GM12864 (cell line): ENCODE results near the gene CCDC201.

ENCODE experiments used
- DNase-seq: peaks from one replicate; pipeline ENCODE4 v3.0.0-alpha.2; 2011; ENCODE audit warnings: low read depth
- H3K4me3 ChIP-seq: 2 replicates; pipeline ENCODE4 v1.5.1; 2011; ENCODE audit warnings: mild to moderate bottlenecking, low read depth, low read length, control low read depth
- TF ChIP-seq, protein P1 (sequence below): IDR thresholded peaks from 2 replicates; pipeline ENCODE4 v1.5.1; 2011; ENCODE audit warnings: low read depth, mild to moderate bottlenecking, moderate library complexity, low read length, control low read depth, inconsistent platforms; ENCODE audit errors: missing control alignments

Gene CCDC201

DNA sequence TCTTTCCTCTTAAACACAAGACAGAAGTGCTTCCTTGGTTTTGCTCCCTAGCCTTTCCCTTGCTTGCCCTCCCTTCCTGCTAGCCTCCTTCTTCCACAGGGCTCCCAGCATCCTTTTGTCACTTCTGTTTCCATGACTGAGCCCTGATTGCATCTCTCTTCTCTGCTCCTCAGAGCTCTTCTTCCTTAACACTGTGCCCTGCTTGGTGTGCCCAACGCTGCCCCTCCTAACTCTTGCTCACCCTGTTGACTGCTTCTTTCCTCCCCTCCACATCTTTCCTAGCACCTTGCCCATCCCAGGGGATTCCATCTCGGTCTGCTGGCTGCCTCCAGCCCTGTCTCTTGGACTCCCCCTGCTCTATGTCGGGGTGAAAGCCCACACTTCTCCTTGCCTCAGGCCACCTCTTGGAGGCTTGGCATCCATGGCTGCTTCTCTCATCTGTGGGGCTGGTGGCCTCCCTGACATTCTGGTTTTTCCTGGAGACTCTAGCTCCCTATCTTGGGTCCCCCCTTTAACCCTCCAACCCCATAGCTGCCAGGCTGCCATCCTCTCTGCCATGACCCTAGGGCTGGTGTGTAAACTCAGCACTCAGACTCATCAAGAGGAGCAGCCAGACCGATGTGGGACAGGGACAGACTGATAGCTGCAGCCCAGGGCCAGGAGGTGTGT, 21.2 kb upstream of the CCDC201 start:
- DNase-seq = no peak
- TF ChIP-seq, protein P1, sequence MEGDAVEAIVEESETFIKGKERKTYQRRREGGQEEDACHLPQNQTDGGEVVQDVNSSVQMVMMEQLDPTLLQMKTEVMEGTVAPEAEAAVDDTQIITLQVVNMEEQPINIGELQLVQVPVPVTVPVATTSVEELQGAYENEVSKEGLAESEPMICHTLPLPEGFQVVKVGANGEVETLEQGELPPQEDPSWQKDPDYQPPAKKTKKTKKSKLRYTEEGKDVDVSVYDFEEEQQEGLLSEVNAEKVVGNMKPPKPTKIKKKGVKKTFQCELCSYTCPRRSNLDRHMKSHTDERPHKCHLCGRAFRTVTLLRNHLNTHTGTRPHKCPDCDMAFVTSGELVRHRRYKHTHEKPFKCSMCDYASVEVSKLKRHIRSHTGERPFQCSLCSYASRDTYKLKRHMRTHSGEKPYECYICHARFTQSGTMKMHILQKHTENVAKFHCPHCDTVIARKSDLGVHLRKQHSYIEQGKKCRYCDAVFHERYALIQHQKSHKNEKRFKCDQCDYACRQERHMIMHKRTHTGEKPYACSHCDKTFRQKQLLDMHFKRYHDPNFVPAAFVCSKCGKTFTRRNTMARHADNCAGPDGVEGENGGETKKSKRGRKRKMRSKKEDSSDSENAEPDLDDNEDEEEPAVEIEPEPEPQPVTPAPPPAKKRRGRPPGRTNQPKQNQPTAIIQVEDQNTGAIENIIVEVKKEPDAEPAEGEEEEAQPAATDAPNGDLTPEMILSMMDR = no peak
- no peak overlapping the region for H3K4me3 ChIP-seq

DNA sequence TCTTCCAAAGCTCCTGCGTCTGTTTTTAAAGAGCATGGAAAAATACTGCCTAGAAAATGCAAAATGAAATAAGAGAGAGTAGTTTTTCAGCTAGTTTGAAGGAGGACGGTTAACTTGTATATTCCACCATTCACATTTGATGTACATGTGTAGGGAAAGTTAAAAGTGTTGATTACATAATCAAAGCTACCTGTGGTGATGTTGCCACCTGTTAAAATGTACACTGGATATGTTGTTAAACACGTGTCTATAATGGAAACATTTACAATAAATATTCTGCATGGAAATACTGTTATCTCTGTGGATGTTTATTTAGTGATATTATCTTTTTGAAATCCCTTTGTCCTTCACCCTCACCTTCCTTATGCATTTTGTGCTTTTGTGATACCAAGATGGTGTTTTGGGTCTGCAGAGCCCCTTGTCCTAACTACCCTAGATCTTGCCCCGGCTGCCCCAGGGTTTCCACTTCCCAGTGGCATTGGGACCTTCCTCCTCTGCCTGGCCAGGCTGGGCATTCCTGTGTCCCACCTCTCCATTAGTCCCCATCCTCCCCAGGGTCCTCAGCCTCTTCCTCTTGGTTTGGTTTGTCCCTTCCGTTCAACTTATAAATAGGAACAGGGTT, 20.6 kb upstream of the CCDC201 start:
- TF ChIP-seq, protein P1 = no peak
- no peak overlapping the region for H3K4me3 ChIP-seq
- DNase-seq = no peak

DNA sequence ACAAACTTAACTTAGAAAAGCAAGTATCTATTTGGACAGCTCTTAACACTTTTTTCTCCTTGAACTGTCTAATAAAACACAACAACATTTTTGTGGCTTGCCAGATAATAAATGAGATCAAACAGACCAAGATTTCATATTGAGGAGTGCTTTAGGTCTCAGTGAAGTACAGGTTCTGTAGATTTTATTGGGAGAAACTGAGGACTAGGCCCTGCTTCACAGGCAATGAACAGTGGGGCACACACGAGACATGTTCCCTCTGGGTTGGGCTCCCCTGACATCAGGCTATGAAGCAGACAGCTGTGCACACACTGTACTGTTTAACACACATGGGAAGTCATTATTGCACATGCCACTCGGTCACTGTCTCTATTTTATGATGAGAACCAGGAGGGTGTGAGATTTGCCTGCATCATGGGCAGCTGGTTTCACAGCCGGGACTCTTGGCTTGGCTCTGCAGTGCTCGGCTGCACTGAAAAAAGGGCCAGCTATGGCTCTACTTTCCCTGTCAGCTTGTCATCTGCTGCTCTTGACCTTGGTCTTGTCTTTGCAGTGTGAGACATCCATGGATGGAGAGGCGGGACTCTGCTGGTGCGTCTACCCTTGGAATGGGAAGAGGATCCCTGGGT, 19.6 kb upstream of the CCDC201 start:
- no peak for DNase-seq
- TF ChIP-seq, protein P1 = no peak
- H3K4me3 ChIP-seq = no peak overlapping the region

DNA sequence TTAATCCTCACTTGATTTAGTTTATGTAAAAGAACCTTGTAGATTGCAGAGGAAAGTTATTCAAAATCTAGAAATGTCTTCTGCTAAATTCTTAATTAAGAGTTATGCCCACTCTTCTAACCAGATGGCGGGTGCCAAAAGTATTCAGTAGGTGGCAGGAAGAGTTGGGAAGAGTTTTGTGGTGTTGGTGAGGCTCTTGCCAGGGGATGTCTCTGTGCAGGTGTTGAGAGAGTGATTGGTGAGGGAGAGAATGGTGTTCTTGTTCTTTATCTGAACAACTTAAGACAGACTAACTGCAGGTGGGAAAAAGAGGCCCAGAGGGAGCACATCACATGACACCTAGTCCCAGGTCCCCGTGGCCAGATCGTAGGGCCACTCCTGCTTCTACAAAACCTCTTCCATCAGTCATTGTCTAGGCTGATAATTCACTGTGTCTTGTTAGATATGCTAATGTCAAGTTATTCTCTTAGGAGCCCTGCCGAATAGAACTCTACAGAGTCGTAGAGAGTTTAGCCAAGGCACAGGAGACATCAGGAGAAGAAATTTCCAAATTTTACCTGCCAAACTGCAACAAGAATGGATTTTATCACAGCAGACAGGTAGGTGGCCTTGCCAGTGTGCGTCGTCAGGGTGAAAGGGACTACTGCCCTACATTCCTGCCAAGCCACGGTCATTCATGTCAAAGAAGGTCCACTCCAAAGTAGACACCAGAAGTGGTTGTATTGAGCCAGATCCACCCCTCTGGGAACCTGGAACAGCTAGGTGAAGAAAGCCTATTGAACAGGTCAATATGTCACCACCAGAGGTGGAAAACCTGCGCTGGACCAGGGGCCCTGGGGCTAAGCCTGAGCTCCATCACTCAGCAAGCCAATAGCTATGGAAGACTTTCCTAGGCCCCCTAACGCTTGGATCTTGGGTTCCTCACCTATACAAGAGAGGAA, 18.9 kb upstream of the CCDC201 start:
- TF ChIP-seq, protein P1 = peak; percentile 1
- no peak overlapping the region for H3K4me3 ChIP-seq
- no peak for DNase-seq

DNA sequence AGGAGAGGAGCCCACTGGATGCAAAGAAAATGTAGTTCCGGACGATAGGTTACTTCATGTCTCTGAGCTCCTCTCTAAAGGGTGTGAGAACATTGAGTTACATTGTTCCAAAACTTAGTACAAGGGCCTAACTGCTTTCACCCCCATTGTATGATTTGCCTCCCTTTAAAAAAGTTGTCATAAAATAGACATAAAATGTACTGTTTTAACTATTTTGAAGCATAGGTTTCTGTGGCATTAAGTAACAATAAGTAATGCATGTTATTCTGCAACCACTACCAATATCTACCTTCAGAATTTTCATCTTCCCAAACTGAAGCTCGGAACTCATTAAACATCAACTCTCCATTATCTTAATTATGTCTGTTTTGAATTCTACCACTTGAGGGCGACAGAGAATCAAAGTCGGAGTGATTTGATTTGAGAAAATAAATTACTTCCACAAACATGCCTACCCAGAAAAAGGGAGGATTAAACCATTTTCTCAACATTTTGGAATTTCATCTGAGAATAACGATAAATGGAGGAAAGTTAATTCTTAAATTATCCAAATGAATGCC, 18.1 kb upstream of the CCDC201 start:
- DNase-seq = no peak
- no peak overlapping the region for H3K4me3 ChIP-seq
- TF ChIP-seq, protein P1 = peak; percentile 43

DNA sequence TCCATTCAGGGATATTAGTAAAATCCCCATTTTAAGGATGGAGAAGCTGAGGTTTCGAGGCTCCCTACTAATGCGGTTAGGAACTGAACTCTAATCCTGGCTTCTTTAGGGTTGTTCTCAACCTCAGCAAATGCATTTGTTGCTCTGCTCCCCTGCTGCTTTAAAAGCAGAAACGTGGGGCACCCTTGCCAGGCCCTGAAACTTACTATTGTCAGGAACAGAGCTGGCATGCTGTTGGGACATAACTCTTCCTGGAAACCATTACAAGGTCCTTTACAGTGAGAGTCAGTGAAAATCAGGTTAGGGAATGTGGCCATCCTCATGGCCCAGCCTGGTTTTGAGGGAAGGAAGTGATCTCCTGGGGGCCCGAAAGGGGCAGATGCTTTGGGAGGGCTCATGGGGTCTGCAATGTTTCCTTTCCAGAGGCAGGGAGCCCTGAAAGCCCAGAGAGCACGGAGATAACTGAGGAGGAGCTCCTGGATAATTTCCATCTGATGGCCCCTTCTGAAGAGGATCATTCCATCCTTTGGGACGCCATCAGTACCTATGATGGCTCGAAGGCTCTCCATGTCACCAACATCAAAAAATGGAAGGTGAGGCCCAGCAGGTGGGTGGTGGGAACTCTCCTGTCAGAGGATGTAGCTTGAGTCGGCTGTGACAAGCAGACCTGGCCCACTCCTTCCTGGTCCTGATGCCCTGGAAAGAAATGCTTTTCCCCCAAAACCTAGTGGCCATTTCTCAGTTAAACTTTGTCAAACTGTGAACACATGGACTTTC, 17.4 kb upstream of the CCDC201 start:
- no peak overlapping the region for H3K4me3 ChIP-seq
- TF ChIP-seq, protein P1 = no peak
- no peak for DNase-seq
